ENCODE results near the gene CACNA2D4. TPM values are rescaled to one million over a fixed set of nuclear protein-coding genes. Genes with fewer than 3 reads are reported as not detected.

The CACNA2D4 gene
- total and polyA plus RNA-seq, 2 donors from 2014 or later, result 2.5 to 7.3 TPM

DNA sequence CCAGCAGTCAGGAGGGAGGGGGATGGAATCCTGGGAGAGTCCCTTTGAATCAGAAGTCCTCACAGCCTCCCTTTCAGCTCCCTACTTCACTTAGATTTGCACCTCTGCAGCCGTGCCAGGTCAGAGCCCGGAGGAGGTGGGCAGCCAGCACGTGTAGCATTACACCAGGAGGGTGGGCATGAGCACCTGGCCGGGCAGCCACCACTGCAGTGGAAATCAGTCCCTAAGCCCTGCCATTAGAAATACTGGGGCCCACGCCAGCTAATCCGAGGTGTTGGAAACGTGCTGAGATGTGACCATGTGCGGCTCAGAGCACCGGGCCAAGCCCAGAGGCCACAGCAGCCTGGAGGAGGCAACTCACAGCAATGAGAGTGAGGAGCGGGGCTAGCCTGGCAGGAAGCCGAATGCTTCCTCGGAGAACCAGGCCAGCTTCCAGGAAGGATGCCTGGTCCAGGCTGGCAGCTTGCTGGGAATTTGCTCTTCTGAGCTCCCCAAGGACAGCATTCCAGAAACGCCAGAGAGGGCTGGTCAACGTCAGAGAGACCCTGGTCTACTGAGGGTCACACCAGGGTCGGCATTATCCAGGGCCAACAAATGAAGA, 9.4 kb upstream of the CACNA2D4 start:
- H3K4me3 ChIP-seq (ENCODE audit: low read length in 3 of 3), result no peak overlapping the region
- H3K36me3 ChIP-seq (ENCODE audit: control insufficient read depth in 2 of 3, insufficient read depth in 3 of 3, low read length in 3 of 3), result peaks cover 0 to under 1% (median 0%) of the 10 kb centered on the region in 3 donors
- H3K9me3 ChIP-seq (ENCODE audit: control insufficient read depth in 2 of 3, insufficient read depth in 1 of 3, low read length in 3 of 3), result peaks cover 0 to 2% (median 0%) of the 10 kb centered on the region in 3 donors
- intact Hi-C loops (cut with DNase I), result no loop called here
- no peak for TF ChIP-seq CTCF (IDR thresholded peaks at IDR 0.05; ENCODE audit: borderline replicate concordance, extremely low read depth, insufficient read depth)
- no peak overlapping the region for H3K9ac ChIP-seq (ENCODE audit: low read length in 3 of 3)
- peak in 2 of 5 donors; percentile 9 to 10 for DNase-seq
- H3K4me1 ChIP-seq (ENCODE audit: control insufficient read depth in 2 of 3, insufficient read depth in 2 of 3, low read depth in 1 of 3, low read length in 3 of 3), result peaks cover 2 to 9% (median 5%) of the 10 kb centered on the region in 3 donors
- no peak for FAIRE-seq
- no peak overlapping the region for H3K27ac ChIP-seq (ENCODE audit: low read depth in 2 of 2, low read length in 2 of 2)
- H3K27me3 ChIP-seq (ENCODE audit: control insufficient read depth, insufficient read depth, low read length), result no peaks in the 10 kb centered on the region

DNA sequence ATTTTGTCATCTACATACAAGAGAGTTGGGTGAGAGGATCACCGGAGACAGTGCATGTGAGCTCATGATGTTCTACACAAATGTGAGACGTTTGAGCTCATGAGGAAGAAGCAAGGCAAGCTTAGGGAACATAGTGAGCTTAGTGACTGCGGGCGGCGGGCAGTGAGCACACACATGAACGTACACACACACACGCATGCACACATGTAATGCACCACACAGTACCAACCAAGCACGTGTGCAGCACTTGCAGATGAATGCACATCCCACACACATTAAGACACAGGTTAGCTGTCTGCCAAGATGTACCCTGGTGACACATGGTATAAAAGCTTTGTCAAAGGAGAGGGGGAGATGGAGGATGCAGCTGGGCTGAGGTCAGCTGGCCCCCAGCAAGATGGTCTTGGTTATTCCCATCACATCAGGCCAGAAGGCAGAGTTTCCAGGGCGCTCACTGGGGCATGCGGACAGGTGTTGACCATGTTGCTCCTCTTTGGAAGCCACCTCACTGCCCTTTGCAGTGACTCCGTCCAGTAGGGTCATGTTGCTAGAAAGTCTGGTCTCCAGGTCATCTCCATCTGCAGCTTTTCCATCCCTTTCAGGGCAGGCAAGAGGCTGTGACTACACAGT, 8.7 kb upstream of the CACNA2D4 start:
- H3K9me3 ChIP-seq (ENCODE audit: control insufficient read depth in 2 of 3, insufficient read depth in 1 of 3, low read length in 3 of 3), result no peaks in the 10 kb centered on the region
- H3K27ac ChIP-seq (ENCODE audit: low read depth in 2 of 2, low read length in 2 of 2), result no peak overlapping the region
- peaks cover 0 to 3% (median 0%) of the 10 kb centered on the region in 3 donors for H3K4me1 ChIP-seq (ENCODE audit: control insufficient read depth in 2 of 3, insufficient read depth in 2 of 3, low read depth in 1 of 3, low read length in 3 of 3)
- H3K9ac ChIP-seq (ENCODE audit: low read length in 3 of 3), result no peak overlapping the region
- no peaks in the 10 kb centered on the region for H3K27me3 ChIP-seq (ENCODE audit: control insufficient read depth, insufficient read depth, low read length)
- intact Hi-C loops (cut with DNase I), result no loop called here
- no peak for TF ChIP-seq CTCF (IDR thresholded peaks at IDR 0.05; ENCODE audit: borderline replicate concordance, extremely low read depth, insufficient read depth)
- FAIRE-seq (no peak), DNase-seq (peak in 2 of 5 donors; percentile 7 to 24)
- H3K36me3 ChIP-seq (ENCODE audit: control insufficient read depth in 2 of 3, insufficient read depth in 3 of 3, low read length in 3 of 3), result no peaks in the 10 kb centered on the region
- no peak overlapping the region for H3K4me3 ChIP-seq (ENCODE audit: low read length in 3 of 3)

DNA sequence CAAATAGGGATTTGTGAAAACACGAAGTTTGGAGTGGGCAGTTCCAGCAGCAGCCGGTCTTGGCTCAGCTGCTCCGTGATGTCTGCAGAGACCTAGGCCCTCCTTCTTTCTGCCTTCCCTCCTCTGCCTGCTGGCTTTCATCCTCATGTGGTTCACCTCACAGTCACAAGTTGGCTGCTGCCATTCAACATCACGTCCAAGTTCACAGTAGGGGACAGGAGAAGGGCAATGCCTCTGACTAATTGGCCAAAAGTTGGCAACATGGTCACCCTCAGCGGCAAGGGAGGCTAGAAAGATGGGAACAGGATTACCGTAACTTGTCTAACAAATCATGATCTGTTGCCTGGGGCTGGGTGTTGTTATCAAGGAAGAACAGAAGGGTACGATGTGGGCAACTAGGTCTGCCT, 7.8 kb upstream of the CACNA2D4 start:
- no peaks in the 10 kb centered on the region for H3K4me1 ChIP-seq (ENCODE audit: control insufficient read depth in 2 of 3, insufficient read depth in 2 of 3, low read depth in 1 of 3, low read length in 3 of 3)
- H3K36me3 ChIP-seq (ENCODE audit: control insufficient read depth in 2 of 3, insufficient read depth in 3 of 3, low read length in 3 of 3), result no peaks in the 10 kb centered on the region
- no peak overlapping the region for H3K27ac ChIP-seq (ENCODE audit: low read depth in 2 of 2, low read length in 2 of 2)
- FAIRE-seq (no peak), DNase-seq (peak in 2 of 5 donors; percentile 7 to 11)
- TF ChIP-seq CTCF (IDR thresholded peaks at IDR 0.05; ENCODE audit: borderline replicate concordance, extremely low read depth, insufficient read depth), result no peak
- no peaks in the 10 kb centered on the region for H3K27me3 ChIP-seq (ENCODE audit: control insufficient read depth, insufficient read depth, low read length)
- intact Hi-C loops (cut with DNase I), result no loop called here
- no peaks in the 10 kb centered on the region for H3K9me3 ChIP-seq (ENCODE audit: control insufficient read depth in 2 of 3, insufficient read depth in 1 of 3, low read length in 3 of 3)
- no peak overlapping the region for H3K9ac ChIP-seq (ENCODE audit: low read length in 3 of 3)
- H3K4me3 ChIP-seq (ENCODE audit: low read length in 3 of 3), result no peak overlapping the region
